Activated CD4-positive, alpha-beta T cell treated with anti-CD3 and anti-CD28 coated beads, Interleukin-10, Interleukin-2, amounts not matched to agents 100 ng/mL and 50 ng/mL, durations not matched to agents 16 hours and 8 hours (primary cell): ENCODE measurements around the gene CCDC158.

ENCODE experiments used
- DNase-seq: peaks from one replicate; pipeline ENCODE4 v3.0.0-alpha.2; 2020

Gene CCDC158

DNA sequence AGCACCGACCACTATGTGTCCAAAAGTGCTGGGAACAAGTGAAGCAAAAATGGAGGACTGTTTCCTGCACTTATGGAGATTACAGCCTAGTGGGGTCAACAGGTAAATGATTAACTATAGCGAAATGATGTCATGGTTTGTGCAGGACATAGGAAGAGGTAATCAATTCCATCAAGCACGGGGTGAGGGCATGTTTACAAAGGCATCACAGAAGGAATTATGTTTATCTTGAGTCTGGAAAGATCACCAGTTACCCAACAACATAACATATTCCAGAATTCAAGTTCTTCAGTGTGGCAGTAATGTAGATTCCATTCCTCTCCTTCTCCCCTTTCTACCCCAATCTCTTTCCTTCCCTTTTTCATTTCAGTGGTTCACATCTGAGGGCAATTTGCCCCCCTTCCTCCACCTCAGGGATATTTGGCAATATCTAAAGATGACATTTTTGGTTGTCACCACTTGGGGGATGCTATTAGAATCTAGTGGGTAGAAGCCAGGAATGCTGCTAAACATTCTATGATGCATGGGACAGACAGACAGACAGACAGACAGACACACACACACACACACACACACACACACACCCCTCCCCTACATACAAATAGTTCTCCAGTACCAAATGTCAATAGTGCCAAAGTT lies 145.3 kb downstream of the CCDC158 start:
- no peak for DNase-seq

DNA sequence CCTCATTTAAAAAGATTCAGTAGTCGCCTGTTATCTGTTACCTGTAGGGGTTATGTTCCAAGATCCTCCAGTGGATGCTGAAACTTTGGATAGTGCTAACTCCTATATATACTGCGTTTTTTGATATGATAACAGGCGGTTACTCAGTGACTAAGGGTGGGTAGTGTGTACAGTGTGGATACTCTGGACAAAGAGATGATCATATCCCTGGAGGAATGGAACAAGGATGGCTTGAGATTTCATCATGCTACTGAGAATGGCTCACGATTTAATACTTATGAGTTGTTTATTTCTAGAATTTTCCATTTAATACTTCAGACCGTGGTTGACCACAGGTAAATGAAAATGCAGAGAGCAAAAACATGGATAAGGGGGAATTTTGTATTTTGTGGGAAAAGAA lies 147.9 kb downstream of the CCDC158 start:
- DNase-seq: no peak

DNA sequence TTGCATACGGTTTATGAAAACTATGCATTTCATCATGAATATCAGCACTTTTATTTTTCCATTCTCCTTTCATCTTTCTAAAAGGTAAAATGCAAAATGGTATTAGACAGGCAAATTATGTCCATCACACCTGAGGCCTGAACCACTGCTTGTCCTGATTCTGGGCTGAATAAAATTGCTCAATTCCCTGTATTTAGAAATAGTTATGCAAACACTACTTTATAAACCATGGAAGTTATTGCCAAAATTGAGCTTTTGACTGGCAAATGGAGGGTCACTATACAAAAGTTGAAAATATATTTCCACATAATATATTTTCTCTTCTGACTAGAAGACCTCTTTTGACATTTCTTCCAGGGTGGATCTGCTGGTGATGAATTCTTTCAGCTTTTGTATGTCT lies 148.4 kb downstream of the CCDC158 start:
- no peak for DNase-seq

DNA sequence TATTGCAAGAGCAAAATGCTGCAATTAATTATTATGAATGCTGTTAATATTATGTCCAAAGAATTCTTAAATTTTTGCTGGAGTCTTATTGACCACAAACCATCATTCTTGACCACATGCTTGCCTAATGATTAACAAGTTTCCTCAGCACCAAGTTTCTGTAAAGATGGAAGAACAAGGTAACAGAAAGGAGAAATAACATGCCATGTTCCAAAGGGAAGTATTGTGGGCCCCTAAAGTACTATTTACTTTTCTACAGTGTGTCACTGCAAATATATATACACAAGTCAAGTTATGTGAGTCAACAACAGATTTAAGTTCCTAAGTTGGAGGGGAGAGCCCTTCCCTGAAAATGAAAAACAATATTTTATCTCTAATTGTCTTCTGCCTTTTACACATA lies 148.9 kb downstream of the CCDC158 start:
- no peak for DNase-seq

- DNase-seq: no peak
Observed at GRCh38 chr4:76271248-76271647, 149.7 kb downstream of the CCDC158 start.

- DNase-seq: no peak
Observed at GRCh38 chr4:76270244-76271175, 150.4 kb downstream of the CCDC158 start.

- DNase-seq: no peak
Observed at GRCh38 chr4:76267811-76268210, 153.1 kb downstream of the CCDC158 start.

DNA sequence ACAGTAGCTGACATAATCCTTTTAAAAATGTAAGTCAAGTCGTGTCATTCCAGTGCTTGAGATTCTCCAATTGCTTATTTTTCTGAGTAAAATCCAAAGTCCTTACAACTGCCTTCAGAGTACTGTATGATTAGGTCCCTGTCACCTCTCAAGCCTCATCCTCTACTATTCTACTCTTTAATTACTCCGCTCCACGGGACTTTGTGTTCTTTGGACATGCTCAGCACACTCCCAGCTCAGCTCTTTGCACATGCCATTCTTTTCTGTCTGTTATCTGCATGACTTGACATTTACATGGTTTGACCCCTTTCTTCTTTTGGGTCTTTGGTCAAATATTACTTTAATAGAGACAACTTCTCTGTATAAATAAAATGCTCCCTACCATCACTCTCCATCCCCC lies 154.3 kb downstream of the CCDC158 start:
- no peak for DNase-seq

GRCh38 chr4:76265631-76266218 lies 155.2 kb downstream of the CCDC158 start:
- DNase-seq: no peak
